Neural cell (in vitro differentiated cells): ENCODE measurements around the gene ITPK1.

Experiments
- CTCF ChIP-seq: fragments of 450-650 bp; IDR thresholded peaks from 2 replicates; pipeline ENCODE4 v1.5.1; 2014; ENCODE audit warnings: antibody characterized with exemption, mild to moderate bottlenecking, moderate library complexity; ENCODE audit not compliant: poor library complexity, severe bottlenecking
- EZH2 ChIP-seq: fragments of 200-600, 300-800 bp; shearing (Covaris generic), sonication (generic); IDR thresholded peaks from 2 replicates; pipeline ENCODE4 v1.6.1; 2014; ENCODE audit warnings: antibody characterized with exemption, low read length, borderline replicate concordance, mild to moderate bottlenecking; ENCODE audit not compliant: insufficient read depth, poor library complexity, severe bottlenecking

- TF ChIP-seq EZH2 = no peak
- TF ChIP-seq CTCF = no peak
Measured at GRCh38 chr14:92942976-92943710, 172.6 kb downstream of the ITPK1 start.
